Ramos (cell line): Measurements from ENCODE around the gene ACAA2.

Experiments used
- in situ Hi-C: fragments of 300-500 bp; cut with MboI; formaldehyde crosslinking; loops from one replicate; pipeline ENCODE4 v1.14.3; 2022; ENCODE audit warnings: low sequenced_read_pairs; ENCODE audit not compliant: unreplicated experiment

Gene ACAA2, protein sequence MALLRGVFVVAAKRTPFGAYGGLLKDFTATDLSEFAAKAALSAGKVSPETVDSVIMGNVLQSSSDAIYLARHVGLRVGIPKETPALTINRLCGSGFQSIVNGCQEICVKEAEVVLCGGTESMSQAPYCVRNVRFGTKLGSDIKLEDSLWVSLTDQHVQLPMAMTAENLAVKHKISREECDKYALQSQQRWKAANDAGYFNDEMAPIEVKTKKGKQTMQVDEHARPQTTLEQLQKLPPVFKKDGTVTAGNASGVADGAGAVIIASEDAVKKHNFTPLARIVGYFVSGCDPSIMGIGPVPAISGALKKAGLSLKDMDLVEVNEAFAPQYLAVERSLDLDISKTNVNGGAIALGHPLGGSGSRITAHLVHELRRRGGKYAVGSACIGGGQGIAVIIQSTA

DNA sequence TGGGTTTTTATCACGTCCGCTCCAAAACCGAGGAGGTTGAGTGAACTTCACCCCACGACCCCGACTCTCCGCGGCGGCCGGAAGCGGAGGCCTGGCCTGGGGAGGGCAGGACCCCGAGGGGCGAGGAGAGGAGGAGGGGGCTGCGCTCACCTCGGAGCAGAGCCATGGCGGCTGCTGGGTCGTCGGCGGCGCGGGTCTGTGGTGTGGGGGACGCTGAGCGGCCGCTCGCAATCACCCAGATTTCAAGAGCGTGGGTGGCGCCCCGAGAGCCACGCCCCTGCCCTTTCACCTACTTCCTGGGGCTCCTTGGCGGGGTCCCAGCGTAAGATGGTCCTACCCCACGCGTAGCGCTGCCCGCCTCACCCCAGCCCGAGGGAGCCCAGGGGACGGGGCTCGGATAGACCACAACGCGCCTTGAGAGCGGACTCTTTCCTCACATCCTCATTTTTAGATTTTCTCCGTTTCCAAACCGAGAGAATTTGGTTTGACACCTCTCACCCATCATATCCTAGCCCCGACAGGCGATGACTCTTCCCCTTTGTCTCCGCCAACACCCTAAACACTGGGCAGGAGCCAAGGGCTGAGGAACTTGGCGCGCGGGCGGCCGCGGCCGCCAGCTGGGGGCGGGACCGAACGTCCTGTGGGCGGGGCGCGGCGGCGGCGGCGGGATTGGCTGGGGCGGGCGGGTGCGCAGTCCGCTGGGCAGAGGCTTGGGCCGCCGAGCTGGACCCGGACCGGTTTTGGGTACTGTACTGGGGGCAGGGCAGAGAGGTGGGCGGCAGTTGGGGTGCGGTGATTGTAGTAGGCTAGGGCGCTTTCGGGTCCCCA is at the start of gene ACAA2:
ACAA2 (minus strand) TSS at position 215 of the 828 bp plus-strand sequence; CDS start at position 166, 49 bp downstream.
- in situ Hi-C loops, result no loop called here

DNA sequence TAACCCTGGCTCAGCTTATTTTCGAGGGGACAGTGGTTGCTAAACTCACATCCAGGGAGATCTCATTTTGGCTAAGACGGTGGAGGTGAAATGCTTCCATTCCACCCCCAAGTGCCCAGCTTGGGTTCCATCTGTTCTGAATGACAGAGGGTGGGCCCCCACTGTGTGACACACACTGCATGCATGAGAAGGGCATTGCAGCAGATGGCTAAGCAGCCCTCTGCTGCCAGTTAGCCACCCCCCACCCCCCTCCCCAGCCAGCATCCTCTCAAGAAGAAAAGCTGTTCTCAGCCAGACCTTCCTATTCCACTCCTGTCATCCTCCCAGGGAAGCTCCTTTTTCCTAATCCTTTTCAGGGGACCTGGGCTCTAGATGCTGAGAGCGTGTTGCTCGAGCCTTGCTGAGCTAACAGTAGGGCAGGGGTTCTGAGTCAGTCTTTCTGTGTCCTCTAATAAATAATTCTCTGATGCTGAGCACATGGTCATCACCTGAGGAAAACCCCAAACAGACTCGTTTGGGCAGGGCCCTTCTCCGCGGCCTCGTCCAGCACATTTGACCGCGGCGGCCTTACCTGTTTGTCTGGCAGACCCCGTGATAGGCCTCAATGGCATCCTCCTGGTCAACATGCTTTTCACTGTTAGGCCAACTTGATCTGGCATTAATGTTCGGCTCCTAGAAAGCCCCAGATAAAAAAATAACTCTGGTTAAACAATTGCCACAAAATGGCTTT is 49.5 kb upstream of the ACAA2 start:
- in situ Hi-C loops, result no loop called here

DNA sequence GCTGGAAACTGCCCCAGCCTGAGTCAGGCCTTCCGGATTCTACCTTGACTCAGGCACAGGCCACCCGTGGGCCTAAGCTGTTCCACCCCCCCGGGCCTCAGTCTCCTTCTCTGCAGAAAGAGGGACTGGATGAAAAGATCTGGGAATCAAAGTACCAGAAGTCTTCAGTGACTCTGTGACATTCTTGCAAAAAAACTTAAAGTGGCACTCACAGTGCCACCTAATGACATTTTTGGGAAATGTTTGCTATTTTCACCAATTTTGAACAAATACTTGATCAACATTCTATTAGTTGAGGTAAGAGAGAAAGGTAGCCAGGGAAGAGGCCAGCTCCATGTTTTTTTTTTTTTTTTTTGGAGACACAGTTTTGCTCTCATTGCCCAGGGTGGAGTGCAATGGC is 48.3 kb upstream of the ACAA2 start:
- in situ Hi-C loops, result no loop called here

DNA sequence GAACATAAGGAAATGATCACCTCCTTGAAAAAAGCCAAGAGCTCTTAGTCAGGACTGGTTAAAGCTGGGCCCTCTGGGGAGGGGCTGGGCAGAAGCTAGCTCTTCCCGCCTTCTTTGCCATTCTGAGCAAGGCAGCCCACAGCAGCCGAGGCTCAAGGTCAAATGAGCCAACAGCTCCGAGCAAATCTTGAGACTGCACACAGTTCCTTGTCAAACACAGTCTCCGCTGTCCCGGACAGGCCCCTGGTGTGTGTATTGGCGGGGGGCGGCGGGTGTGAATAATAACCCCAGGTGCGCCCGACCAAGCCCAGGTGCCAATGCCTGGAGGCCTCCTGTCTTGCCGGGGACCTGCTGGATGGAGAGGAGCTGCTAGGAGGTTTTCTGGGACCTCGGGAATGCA is 46.4 kb upstream of the ACAA2 start:
- in situ Hi-C loops, result loop anchor here (5.0 to 10.0 kb wide), 2 partner anchors 347 to 1185 kb away; no protein-coding TSS in a partner anchor

DNA sequence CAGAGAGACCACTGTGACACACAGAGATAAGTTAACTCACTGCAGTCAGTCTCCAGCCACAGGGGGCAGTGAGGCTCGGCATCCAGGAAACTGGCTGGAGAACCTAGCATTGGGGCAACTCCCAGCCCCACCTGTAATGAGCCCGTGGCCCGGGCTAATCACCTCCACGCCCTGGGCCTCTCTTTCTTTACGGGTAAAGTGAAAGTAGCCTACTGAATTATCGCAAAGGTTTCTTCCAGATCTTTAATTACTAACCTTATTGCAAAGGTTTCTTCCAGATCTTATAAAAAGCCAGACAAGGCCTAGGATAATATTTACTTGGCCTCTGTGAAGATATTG is 45.7 kb upstream of the ACAA2 start:
- in situ Hi-C loops, result loop anchor here (5.0 to 10.0 kb wide), 2 partner anchors 347 to 1184 kb away; no protein-coding TSS in a partner anchor

DNA sequence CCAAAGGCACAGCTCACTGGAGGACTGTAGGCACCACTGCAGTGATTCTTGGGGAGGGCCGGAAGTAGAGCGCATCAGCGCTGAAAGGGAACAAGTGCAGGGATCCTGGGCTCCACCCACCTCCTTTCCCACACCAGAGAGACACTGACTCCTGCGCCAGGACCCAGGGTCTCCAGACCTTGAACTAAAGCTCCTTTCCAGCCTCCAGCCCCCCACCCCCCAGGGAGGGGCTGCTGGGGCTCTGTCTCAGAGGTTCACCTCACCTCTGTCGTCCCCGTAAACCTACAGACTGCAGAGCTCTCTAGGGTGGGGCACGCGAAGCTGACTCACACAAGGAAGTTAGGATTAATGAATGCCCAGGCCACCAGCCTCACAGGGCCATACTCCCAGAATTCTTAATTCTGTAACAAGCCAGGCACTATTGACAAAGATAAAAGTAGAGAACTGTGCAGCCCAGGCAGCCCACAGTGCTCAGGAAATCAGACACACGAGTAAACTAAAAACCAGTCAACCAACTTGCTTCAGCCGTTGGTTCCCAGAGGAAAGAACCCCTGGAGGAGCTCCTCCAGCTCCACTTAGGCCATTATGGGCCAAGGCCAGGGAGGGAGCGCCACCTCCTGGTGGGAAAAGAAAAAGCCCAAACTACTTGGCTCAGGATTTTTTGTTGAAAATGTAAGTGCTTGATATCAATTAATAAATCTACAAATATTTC is 45.1 kb upstream of the ACAA2 start:
- in situ Hi-C loops, result loop anchor here (5.0 to 10.0 kb wide), 2 partner anchors 346 to 1184 kb away; no protein-coding TSS in a partner anchor

DNA sequence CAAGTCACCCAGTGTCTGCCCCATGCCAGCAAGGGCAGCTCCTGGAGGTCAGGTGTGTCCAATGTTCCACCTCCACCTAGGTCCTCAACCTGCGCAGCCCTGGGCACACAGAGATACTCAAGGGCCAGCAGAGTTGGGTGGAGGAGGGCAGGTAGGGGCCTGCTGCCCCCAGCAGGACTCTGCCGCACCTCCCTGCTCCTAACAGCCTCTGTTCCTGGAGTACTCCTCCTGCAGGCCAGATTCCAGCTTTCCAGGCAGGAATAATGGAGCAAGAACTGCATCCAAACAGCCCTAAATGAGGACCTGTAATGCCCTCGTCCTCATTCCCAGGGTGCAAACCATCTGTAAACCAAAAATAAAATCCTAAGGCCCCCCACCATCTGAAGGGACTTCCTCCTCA is 44.4 kb upstream of the ACAA2 start:
- in situ Hi-C loops, result loop anchor here (5.0 to 10.0 kb wide), 2 partner anchors 345 to 1183 kb away; no protein-coding TSS in a partner anchor

DNA sequence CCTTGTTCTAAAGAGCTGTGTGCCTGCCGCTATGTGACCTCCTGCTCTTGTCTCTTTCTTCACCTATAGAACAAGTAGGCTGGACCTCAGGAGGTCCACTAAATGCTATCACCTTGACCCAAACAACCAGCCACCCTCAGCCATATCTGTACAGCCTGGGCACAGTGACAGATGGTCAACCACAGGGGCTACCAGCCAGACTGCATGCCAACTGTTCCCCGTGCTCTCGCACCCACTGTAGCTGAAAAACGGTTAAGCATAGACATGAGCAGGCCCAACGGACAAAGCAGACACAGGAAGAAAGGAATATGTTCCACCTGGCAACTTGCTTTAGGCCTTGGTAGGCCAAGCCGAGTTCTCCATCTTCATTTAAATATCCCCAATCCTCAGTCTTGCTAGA is 43.2 kb upstream of the ACAA2 start:
- in situ Hi-C loops, result loop anchor here (5.0 to 10.0 kb wide), 2 partner anchors 344 to 1182 kb away; no protein-coding TSS in a partner anchor

DNA sequence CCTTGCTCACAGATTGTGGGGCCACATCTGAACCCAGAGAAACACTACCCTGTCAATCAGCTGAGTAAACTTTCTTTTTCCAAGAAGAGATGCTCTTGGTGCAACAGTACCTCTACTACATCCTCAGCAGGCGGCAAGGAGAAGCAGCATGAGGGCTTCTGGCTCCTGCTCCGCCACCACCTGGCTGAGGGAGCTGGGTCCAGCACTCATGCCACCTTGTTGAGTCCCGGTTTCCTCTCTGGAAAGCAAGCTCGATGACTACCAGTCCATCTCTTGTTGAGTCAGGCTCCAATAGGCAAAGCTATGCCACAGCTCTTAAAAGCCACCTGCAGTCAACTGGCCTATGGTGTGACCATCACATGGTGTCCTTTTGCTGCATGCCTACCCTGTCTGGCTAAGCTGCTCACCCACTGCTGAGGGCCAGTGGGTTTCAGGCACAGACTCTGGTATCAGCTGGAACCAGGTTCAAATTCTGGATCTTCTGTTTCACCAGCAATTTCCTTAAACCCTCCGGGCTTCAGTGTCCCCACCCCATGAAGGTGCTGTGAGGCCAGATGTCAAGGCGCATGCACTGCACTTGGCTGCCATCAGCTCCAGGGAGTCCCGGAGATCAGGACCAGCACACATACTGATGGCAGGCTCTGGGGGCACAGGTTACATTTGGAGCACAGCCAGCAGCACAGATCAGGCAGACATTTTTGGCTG is 42.5 kb upstream of the ACAA2 start:
- in situ Hi-C loops, result loop anchor here (5.0 to 10.0 kb wide), 2 partner anchors 344 to 1181 kb away; no protein-coding TSS in a partner anchor

DNA sequence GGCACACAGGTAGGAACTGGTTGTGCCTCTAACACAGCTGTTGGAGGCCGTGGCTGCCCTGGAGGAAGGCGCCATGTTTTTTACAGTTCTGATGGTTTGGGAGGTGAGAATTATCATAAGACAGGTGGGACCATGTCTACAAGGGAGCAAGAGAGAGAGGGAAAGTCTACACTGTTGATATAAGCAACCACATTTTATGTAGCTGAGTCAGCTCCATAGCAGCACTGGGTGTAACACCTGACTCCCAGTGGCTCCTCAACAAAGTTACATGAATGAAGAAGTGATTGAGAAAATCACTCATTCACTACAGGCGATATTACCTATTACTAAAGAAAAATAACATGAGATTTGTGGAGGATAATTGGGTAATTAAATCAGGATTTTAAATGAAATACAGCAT is 41.3 kb upstream of the ACAA2 start:
- in situ Hi-C loops, result loop anchor here (5.0 to 10.0 kb wide), 2 partner anchors 342 to 1180 kb away; no protein-coding TSS in a partner anchor

DNA sequence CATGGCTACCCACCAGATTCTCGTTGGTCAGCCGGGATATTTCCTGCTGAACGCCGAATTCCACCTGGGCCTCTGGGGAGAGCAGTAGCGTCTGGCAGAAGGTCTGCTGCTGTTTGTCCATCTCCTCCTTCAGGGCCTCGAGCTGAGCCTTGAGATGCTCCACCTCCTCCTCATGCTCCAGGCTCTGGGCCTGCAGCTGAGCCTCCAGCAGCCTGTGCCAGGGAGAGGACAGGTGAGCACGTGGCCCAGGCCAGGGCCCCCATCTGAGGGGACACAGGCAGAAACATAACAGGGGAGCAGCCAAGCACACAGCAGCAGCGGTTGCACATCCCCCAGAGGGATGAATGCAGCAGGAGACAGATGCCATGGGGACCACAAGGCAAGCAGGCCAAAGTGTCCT is 40.1 kb upstream of the ACAA2 start:
- in situ Hi-C loops, result loop anchor here (10.0 kb wide), 1 partner anchor 1179 kb away; no protein-coding TSS in a partner anchor

DNA sequence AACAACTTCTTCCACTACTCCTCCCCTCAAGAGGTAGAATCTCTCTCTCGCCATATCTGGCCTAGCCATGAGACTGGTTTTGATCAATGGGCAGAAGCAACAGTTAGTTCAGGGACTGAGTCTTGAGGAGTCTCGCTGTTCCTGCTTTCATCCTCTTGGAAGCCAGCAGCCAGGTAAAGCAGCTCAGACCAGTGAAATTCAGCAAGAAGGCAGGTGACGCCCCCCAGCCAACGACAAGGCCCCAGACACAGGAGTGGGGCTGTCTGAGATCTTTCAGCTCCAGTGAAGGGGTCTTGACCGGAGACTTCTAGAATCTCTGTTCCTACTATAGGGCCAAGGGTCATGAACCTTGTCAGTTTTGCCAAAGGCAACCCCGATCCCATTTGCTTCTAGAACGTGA is 39.7 kb upstream of the ACAA2 start:
- in situ Hi-C loops, result loop anchor here (10.0 kb wide), 1 partner anchor 1178 kb away; no protein-coding TSS in a partner anchor

DNA sequence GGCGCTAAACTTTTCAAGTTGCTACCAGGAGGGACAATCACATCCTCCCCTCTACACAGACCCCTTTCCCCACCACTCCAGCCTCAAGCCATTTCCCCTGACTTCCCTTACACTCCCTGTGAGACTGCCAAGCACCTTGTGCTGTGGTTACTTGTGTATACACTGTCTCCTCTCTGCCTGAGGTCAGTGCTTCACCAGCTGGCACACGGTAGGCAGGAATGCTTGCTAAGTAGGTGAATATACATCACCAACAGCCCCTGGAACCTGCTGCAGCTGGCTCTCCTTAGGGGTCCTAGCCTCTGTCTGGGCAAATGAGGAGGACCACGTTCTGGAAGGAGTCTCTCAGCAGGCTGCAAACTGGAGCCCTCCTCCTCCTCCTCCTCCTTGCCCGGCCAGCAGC is 38.3 kb upstream of the ACAA2 start:
- in situ Hi-C loops, result loop anchor here (10.0 kb wide), 1 partner anchor 1177 kb away; no protein-coding TSS in a partner anchor

DNA sequence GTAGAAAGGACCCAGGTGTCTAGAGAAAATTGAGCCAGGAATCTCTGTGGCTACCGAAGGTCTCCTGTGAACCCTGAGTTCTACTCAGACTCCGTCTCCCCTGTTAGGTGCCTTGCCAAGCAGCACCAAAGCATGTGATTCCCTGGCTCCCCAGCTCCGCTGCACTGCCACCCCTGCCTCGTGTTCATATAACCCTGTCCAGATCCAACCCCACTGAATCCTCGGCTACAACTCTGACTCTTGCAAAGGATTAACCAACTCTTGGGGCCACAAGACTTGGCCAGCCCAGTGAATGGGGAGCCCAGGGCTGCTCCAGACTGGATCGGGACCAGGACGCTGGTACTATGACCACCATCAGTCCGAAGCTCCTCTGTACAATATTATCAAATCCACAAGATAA is 37.3 kb upstream of the ACAA2 start:
- in situ Hi-C loops, result loop anchor here (10.0 kb wide), 1 partner anchor 1176 kb away; no protein-coding TSS in a partner anchor

DNA sequence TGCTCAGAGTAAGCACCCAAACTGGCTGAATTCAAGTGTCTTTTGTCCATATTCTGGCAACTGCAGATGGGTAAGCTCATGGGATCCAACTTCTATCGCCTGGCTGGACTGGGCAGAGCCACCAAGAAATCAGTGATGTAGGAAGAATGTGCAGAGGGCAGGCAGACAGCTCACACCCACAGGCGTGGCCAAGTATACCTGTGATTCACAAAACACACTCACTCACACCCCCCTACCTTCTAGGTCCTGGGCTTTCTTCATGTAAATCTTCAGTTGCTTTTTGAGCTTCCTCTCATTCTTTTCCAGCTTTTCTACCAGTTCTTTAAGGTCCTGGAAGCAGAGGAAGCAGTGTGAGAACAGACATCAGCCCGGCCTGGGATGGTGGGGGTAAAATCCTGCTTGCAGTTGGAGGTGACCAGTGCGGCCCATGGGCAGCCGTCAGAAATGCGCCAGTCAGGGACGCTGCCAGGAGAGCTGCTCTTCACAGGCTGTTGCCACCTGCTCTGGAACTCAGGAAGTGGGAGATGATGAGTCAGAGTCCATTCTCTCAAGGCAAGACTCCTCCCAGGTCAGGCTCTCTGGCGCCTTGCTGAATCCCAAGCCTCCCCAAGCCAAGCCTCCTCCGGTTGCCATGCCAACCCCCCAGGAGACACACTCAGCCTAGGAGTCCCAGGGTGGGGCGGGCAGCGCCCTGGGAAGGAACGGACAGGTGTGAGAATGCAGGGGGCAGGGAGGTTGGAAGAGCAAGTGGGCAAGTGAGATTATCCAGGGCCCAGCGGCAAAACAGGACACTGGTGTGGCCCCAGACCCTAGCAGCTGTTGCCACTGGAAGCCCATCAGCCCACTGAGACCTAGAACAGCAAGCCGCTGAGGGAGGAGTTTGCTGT is 36.2 kb upstream of the ACAA2 start:
- in situ Hi-C loops, result loop anchor here (10.0 kb wide), 1 partner anchor 1175 kb away; no protein-coding TSS in a partner anchor

DNA sequence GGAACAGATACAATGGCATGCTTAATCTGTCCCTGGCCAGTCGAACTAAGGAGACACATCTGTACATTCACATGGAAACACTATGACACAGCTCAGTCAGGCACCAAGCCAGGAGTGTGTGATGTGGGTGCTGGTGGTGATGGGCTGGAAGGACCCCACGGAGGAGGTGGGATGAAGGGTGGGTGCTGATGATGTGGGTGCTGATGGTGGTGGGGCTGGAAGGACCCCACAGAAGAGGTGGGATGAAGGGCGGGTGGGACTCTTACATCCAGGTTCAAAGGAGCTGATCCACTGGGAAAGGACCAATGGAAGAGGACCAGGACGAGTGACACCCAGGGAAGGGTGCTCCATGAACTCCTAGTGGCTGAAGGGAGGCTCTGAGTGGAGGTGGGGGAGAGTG is 34.8 kb upstream of the ACAA2 start:
- in situ Hi-C loops, result no loop called here

DNA sequence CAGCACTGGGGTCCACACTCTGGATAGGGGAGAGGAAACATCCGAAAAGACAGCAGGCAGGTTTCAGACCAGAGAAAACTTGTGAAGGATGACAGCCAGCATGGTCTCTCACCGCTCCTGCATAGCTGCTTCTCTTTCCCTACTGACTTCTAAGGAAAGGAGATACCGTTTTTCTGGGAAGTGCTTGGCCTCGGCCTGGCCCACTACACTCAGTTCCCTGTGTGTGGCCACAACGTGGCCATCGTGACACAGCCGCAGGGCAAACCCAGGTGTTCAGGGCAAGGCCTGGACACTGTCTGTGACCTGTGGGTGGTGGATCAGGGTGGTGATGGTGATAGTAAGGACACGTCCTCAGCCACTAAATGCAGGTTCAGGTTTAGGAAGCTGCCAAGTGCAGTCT is 34.2 kb upstream of the ACAA2 start:
- in situ Hi-C loops, result no loop called here
